IPS-NIHi7 (cell line): ENCODE measurements around the gene BTG2.
"Not testable (repeated sequence)": the region's sequence is repeated elsewhere in the genome, so short reads cannot be mapped to it uniquely, and the experiment has no call there.

ENCODE experiments used
- DNase-seq: peaks from one replicate; pipeline ENCODE4 v3.0.0; 2012; ENCODE audit warnings: mixed read lengths; ENCODE audit errors: extremely low spot score

The BTG2 gene

DNA sequence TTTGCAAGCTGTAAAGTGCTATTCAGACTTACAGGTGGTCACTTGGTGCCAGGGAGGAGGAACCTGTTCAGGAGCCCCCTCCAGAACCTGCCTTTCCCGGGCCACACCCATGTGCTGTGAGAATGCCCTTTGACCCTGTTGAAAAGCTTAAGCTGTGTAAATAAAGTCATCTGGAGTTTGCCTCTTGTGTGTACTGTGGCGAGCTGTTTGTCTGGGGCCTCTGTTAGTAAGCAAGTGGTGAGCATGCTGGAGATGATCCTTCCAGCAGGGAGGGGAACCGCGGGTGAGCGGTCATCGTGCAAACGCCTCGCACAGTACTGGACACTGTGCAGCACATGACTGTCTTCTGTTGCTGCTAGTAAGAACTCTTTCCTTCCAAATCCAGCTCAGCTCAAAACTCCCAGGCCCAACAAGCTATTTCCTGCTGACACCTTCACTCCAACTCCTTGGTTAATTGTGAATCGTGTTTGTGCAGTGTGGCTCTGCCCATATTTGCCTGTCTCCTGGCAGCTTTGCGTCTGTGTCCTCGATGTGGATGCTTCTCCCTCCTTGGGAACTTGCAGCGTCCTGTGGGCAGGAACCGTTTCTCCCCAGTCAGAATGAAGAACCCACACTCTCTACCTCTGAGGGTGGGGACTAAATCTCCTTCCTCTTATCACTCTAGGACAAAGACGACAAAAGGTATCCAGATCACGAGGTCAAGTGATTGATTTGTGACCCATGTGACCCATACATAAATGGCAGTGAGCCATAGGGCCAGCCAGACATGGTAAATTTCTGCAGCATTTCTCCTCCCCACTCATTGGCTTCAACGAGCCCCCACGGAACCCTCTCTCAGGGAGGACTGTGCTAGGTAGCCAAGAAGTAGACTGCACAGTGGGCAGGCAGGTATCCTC lies 13.9 kb upstream of the BTG2 start:
- DNase-seq: no peak

DNA sequence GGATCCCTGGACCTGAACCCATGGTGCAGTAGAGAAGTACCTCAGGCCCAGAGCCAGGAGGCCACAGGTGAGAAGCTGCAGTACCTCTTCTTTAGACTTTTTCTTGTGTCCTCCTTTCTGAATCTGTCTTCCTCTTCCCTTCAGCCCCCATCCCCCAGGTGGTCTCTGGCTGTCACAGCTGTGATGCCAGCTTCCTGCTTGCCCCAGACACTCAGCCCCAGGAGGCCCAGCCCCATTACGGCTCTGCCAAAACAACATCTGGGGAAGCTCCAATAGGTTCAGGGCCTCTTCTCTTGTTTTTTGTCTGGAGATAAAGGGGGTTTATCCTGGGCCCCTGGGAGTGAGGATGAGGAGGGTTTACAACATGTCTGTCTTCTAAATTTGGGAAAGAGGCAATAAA lies 9.5 kb upstream of the BTG2 start:
- no peak for DNase-seq

DNA sequence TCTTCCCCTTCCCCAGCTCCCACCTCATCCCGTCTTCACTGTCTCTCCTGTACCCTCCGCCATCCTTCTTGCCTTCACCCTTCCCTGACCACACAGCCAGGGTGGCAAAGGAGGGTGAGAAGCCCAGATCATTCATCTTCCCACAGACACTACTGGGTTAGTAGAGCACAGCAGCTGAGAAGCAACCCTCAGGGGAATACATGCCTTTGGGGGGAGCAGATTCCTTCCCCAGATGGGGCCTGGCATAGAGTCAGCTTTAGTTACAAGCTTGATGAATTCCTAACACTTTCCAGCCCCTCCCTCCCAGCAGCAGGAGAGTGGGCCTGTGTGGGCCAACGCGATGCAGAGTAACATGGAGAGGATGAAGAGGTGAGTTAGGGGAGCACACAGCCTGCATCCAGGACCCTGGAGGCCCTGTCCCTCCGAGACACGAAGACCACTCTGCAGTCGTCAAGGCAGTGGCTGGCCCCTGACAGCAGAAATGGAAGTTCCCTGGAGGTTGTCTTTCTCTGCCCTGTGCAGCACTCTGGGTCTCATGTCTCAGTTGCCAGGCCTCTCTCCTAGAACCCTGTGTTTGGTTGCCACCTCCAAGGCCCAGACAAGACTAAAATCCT lies 8.8 kb upstream of the BTG2 start:
- DNase-seq: no peak

DNA sequence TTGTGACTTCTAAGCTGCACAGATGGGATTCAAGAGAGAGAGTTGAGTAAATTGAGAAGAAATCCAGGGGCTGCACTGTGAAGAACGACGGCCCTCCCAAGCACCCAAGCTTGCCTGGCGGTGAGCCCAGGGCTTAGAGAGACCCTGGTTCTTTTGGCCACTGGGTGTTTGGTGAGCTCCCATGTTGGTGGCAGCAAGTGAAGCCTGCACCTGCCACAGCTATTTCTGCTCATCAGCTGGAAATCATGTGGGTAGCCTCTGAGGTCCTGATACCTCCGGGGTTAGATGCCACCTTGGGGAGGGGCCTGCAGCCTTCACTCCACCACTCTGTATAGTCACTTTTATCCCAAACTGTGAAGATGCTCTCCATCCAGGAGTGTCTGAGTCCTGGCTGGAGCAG lies 6.2 kb upstream of the BTG2 start:
- DNase-seq: no peak

DNA sequence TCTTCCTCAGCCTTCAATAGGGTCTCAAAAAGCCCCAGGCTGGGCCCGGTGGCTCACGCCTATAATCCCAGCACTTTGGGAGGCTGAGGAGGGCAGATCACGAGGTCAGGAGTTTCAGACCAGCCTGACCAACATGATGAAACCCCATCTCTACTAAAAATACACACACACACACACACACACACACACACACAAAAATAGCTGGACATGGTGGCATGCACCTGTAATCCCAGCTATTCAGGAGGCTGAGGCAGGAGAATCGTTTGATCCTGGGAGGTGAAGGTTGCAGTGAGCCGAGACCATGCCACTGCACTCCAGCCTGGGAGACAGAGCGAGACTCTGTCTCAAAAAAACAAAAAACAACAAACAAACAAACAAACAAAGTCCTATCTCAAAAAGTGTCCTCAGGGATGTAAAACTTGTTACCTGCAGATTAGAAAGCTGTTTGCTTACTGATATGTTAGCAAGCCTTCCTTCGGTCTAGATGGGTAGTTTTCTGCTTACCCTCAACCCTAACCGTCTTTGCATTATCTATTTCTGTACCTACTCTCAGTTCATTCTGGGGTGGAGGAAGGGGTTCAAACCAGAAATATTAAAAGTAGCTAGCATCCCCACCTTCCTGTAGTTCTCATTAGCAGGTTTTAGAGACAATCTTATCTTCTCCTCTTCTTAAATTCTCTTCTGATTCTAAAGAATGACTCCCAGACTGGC lies 5.4 kb upstream of the BTG2 start:
- DNase-seq: not testable (repeated sequence)

DNA sequence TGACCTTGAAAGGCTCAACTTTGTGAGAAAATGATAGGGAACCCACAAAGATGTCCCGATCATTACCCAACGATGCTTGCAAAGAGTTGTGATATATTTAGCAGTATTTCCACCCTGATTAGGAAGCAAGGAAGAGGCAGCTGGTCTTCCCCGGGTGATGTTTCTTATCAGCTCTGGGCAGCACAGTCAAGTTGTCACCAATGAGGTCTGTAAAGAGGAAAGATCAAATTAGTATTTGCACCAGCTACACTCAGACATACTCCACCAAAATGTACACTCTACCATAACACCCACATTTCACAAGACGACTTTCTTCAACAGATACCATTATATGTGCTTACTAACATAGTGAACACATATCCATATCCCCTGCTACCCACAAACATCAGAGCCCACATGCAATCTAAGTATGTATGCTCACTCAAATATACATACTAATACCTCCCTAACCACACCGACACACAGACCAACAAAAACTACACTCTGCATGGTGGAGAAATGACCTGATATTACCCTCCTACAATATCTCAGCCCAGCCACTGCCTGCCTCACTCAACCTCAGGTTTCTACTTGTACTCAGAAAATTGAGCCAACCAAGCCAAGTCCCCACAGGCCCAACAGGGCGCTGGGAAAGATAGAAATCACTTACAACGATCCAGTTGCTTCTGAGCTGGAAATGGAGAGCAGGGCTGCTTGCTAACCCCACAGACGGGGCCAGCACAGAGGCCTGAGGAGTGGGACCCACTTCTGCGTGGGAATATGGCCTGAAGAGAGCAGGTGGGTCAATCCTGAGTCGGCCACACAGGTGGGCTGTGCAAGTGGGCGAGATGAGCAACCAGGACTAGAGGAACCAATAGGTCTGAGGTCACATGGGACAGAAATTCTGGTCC lies 4.6 kb upstream of the BTG2 start:
- DNase-seq: no peak

DNA sequence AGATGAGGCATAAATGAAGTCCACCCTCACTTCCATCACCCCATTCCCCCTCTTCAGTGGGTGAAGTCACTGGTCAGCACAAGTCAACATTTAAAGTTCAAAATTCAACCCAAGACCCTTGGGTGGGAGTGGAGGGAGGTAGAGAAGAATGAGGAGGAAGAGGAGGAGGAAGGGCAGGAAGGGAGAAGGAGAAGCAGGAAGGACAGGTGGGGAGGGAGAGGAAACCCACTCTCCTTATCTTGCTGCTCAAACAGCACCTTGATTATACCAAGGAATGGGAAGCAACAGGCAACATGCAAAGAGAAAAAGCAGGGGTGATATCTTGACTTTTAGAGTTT lies 4.0 kb upstream of the BTG2 start:
- DNase-seq: no peak

DNA sequence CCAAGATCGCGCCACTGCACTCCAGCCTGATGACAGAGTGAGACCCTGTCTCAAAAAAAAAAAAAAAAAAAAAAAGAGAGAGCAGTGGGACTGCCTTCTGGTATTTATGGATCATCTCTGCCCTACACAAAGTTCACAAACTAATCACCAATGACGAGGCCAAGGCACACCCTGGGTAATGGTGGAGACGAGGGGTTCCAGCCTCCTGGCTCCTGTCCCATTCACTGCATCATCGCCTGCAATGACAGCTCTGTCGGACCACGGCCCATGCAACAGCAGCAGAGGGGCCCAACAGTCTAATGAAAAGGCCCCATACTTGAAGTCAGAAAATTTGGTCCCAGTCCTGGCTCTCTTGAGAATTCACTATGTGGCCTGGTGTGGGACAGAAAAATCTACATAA lies 2.9 kb upstream of the BTG2 start:
- no peak for DNase-seq

DNA sequence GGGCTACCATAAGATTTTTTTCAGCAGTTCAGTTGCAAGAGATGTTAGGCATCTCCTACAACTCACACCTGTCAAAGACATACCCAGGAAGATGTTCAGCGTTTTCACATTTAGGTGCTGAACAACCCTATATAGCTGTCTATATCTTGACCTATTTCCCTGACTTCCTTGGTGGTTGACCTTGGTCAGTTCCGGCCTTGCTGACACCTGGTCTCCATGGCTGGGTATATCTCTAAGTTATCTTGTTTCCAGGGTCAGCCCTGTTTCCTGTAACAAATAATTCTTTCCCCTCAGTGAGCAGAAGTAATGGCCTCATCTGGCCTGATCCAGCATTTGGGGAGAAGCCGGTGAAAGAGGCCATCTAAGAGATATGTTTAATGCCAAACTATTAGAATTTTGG lies 2.4 kb upstream of the BTG2 start:
- no peak for DNase-seq

DNA sequence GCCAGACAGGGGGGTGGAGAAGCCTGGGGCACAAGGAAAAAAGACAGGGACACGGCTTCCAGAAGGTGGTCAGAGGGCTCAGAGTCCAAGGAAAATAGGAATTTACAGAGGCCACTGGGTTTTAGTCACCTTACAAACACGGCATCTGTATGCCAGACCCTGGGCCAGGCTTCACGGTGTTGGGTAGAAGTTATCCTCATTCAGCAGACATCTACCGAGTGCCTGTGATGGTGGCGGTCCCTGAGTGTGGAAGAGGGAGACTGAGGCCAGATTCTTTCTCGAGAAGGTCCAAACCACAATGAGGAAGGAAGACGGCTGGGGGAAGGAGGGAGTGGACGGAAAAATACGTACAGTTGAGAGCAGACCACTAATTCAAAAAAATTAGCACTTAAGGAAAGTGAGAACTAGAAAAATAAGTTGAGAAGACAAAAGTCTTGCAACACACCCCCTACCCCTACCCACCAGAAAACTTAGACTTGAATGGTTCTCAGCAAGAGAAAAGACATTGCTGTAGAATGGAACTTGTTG lies 864 bp upstream of the BTG2 start:
- DNase-seq: no peak

DNA sequence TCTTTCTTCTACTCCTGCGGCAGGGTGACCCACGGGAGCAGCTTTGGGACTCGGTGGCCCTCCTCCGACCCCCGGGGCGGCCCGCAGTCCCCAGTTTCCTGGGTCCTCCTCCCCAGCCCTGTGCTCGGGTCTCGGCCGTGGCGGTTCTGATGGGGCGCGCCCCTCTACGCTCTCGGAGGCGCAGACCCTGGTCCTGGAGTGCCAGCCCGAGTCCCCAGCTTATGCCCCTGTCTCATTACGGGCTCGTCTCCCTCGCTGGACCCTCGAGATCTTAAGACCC lies 430 bp downstream of the BTG2 start:
- DNase-seq: no peak

DNA sequence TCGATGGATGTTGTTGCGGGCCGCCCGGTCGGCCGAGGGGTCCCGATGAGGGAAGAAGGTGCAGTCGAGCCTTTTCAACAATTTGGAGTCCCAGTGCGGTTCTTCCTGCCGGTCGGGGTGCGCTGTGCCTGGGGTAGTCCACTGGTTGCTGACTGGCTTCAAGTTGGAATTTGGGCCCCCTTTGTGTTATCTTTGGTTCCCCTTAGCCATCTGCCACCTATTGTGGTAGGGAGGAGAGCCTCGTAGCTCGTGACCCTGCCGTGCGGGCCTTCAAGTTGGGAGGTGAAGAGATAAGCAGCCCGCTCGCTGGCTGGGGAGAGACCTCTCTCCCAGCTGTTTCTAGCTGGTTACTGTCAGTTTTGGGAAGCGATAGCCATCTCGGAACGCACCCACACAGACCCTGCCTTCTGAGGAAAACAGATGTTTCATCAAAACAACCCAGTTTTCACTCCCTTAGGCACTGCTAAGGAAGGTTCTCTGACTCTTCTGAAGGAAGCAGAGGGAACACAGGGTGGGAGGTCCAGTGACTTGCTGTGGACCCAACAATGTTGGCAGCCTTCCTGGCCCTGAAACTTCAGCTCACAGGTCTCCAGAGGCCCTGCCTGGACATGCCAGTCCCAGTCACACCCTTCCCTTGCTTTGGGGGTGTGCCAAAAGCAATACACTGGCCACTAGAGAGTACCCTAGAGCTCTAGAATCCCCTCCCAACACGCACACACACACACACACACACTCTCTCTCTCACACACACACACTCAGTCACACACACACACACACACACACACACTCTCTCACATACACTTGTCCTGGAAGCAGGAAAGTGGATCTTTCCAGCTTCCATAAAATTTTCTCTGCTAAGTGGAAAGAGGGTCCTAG lies 1.0 kb downstream of the BTG2 start:
- peak; percentile 22 for DNase-seq

DNA sequence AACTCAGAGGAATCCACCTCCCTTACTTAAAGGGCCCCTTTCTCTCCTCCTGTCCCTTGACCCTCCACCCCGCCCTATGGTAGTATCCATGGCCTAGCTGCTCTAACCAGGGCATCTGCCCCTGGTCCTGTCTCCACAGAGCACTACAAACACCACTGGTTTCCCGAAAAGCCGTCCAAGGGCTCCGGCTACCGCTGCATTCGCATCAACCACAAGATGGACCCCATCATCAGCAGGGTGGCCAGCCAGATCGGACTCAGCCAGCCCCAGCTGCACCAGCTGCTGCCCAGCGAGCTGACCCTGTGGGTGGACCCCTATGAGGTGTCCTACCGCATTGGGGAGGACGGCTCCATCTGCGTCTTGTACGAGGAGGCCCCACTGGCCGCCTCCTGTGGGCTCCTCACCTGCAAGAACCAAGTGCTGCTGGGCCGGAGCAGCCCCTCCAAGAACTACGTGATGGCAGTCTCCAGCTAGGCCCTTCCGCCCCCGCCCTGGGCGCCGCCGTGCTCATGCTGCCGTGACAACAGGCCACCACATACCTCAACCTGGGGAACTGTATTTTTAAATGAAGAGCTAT lies 1.7 kb downstream of the BTG2 start:
- DNase-seq: peak; percentile 26

DNA sequence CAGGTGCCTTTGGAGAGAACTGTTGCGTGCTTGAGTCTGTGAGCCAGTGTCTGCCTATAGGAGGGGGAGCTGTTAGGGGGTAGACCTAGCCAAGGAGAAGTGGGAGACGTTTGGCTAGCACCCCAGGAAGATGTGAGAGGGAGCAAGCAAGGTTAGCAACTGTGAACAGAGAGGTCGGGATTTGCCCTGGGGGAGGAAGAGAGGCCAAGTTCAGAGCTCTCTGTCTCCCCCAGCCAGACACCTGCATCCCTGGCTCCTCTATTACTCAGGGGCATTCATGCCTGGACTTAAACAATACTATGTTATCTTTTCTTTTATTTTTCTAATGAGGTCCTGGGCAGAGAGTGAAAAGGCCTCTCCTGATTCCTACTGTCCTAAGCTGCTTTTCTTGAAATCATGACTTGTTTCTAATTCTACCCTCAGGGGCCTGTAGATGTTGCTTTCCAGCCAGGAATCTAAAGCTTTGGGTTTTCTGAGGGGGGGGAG lies 2.4 kb downstream of the BTG2 start:
- DNase-seq: peak; percentile 31

DNA sequence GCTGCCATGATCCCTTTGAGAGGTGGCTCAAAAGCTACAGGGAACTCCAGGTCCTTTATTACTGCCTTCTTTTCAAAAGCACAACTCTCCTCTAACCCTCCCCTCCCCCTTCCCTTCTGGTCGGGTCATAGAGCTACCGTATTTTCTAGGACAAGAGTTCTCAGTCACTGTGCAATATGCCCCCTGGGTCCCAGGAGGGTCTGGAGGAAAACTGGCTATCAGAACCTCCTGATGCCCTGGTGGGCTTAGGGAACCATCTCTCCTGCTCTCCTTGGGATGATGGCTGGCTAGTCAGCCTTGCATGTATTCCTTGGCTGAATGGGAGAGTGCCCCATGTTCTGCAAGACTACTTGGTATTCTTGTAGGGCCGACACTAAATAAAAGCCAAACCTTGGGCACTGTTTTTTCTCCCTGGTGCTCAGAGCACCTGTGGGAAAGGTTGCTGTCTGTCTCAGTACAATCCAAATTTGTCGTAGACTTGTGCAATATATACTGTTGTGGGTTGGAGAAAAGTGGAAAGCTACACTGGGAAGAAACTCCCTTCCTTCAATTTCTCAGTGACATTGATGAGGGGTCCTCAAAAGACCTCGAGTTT lies 3.1 kb downstream of the BTG2 start:
- no peak for DNase-seq

DNA sequence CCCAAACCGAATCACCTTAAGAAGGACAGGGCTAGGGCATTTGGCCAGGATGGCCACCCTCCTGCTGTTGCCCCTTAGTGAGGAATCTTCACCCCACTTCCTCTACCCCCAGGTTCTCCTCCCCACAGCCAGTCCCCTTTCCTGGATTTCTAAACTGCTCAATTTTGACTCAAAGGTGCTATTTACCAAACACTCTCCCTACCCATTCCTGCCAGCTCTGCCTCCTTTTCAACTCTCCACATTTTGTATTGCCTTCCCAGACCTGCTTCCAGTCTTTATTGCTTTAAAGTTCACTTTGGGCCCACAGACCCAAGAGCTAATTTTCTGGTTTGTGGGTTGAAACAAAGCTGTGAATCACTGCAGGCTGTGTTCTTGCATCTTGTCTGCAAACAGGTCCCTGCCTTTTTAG lies 3.6 kb downstream of the BTG2 start:
- no peak for DNase-seq

DNA sequence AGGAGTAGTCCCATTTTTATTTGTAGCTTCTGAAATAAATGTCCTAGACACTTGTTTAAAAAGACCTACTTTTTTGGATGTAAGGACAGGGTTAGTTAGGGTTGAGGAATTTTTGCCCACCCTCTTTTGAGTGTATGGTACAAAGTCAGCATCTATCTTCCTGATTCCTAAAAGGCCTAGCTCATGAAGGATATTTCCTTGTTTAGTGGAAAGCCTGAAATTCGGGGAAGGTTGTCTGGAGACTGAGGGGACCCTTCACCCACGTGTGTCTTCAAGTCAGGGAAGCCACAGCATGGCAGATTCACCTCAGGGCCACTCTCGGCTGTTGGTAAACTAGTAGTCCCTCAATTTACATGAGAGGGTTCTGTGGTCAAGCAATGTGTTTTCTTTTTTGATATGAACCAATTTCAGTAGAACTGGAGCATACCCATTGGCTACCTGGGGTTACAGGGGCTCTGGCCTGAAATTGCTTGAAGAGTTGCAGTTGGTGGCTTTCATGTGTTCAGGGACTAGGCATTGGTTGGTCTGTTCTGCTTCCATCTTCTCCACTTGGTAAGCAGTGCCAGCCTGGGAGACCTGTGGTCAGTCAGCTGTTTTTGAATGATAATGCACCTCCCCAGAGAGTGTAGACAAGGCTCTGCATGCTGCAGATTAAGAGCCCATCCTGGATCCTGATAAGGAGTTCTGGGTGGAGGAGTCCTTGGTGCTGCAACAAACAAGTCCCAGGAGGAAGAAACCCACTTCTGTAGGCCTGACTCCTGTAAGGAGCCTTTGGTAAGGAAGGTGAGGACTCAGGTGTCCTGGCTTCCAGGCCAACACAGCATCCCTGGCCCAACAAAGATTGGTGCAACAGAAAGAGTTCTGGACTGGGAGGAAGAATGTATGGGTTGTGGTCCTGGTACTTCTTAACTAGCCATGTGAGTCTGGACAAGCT lies 6.3 kb downstream of the BTG2 start:
- DNase-seq: no peak

DNA sequence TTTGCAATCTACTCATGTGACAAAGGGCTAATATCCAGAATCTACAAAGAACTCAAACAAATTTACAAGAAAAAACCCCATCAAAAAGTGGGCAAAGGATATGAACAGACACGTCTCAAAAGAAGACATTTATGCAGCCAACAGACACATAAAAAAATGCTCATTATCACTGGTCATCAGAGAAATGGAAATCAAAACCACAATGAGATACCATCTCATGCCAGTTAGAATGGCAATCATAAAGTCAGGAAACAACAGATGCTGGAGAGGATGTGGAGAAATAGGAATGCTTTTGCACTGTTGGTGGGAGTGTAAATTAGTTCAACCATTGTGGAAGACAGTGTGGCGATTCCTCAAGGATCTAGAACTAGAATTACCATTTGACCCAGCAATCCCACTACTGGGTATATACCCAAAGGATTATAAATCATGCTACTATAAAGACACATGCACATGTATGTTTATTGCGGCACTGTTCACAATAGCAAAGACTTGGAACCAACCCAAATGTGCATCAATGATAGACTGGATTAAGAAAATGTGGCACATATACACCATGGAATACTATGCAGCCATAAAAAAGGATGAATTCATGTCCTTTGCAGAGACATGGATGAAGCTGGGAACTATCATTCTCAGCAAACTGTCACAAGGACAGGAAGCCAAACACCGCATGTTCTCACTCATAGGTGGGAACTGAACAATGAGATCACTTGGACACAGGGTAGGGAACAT lies 8.9 kb downstream of the BTG2 start:
- not testable (repeated sequence) for DNase-seq
